WTC11 (cell line): ENCODE results near the gene ARHGEF25. TPM values are rescaled to one million over a fixed set of nuclear protein-coding genes. Genes with fewer than 3 reads are reported as not detected.

Source experiments
- ATAC-seq: fragments of 200-7000 bp; cut with Tn5 transposase; 2 replicates; pipeline ENCODE4 v1.10.0; 2021; ENCODE audit warnings: mild to moderate bottlenecking, moderate library complexity
- CTCF ChIA-PET: fragments of 300-600 bp; sonication (Branson Sonifier 250); formaldehyde crosslinking; loops from one replicate; lab custom pipeline; 2021; ENCODE audit warnings: antibody characterized with exemption; lab: Charles Lee
- POLR2A ChIA-PET: fragments of 350-600 bp; sonication (Branson Sonifier 250); formaldehyde crosslinking; loops from one replicate; lab custom pipeline; 2021; ENCODE audit warnings: antibody characterized with exemption; lab: Charles Lee
- DNase-seq: peaks from one replicate; pipeline ENCODE4 v3.0.0; 2021; ENCODE audit warnings: low spot score
- H3K27ac Mint-ChIP-seq: 2 replicates; pipeline ENCODE4 v1.8.0; 2021; ENCODE audit warnings: mixed read lengths
- H3K27me3 Mint-ChIP-seq: 2 replicates; pipeline ENCODE4 v1.8.0; 2021; ENCODE audit warnings: low read depth, mild to moderate bottlenecking, moderate library complexity, mixed read lengths
- H3K36me3 Mint-ChIP-seq: 2 replicates; pipeline ENCODE4 v1.8.0; 2021; ENCODE audit warnings: mixed read lengths
- H3K4me1 Mint-ChIP-seq: 2 replicates; pipeline ENCODE4 v1.8.0; 2022; ENCODE audit warnings: mixed read lengths
- H3K4me3 Mint-ChIP-seq: 2 replicates; pipeline ENCODE4 v1.8.0; 2021; ENCODE audit warnings: mild to moderate bottlenecking, moderate library complexity, mixed read lengths
- H3K9me3 Mint-ChIP-seq: 2 replicates; pipeline ENCODE4 v1.8.0; 2021; ENCODE audit warnings: mixed read lengths
- SP1 ChIP-seq: sonication (generic); formaldehyde crosslinking; conservative IDR thresholded peaks from 2 replicates; pipeline ENCODE4 v1.8.1; 2022; ENCODE audit warnings: missing genetic modification reagents
- TCF7 ChIP-seq: sonication (generic); formaldehyde crosslinking; IDR thresholded peaks from 2 replicates; pipeline ENCODE4 v1.8.0; 2022; ENCODE audit warnings: mild to moderate bottlenecking, low read depth, missing genetic modification reagents, moderate library complexity
- TEAD4 ChIP-seq: sonication (generic); formaldehyde crosslinking; IDR thresholded peaks from 2 replicates; pipeline ENCODE4 v1.8.0; 2022; ENCODE audit warnings: mild to moderate bottlenecking, missing genetic modification reagents
- USF2 ChIP-seq: sonication (generic); formaldehyde crosslinking; IDR thresholded peaks from 2 replicates; pipeline ENCODE4 v1.8.1; 2023; ENCODE audit warnings: mild to moderate bottlenecking, missing genetic modification reagents, moderate library complexity
- ZSCAN18 ChIP-seq: fragments of 250-450 bp; sonication (Bioruptor Pico); IDR thresholded peaks from 2 replicates; pipeline ENCODE4 v2.1.2; 2022; ENCODE audit warnings: mild to moderate bottlenecking, moderate library complexity
- total RNA-seq: library from RNA; stranded (reverse); gene quantifications from 3 replicates; pipeline ENCODE4 v1.2.3, GENCODE V29; 2021
- TF ChIP-seq, protein P1 (sequence below): sonication (generic); formaldehyde crosslinking; IDR thresholded peaks from 2 replicates; pipeline ENCODE4 v1.8.1; 2022; ENCODE audit warnings: low read depth, missing genetic modification reagents, borderline replicate concordance
- TF ChIP-seq, protein P2 (sequence below): sonication (generic); formaldehyde crosslinking; IDR thresholded peaks from 2 replicates; pipeline ENCODE4 v1.8.0; 2023; ENCODE audit warnings: mild to moderate bottlenecking, missing genetic modification reagents
- TF ChIP-seq, protein P3 (sequence below): sonication (generic); formaldehyde crosslinking; IDR thresholded peaks from 2 replicates; pipeline ENCODE4 v1.8.1; 2023; ENCODE audit warnings: mild to moderate bottlenecking, missing genetic modification reagents
- TF ChIP-seq, protein P4 (sequence below): sonication (generic); formaldehyde crosslinking; IDR thresholded peaks from 2 replicates; pipeline ENCODE4 v1.8.1; 2022; ENCODE audit warnings: mild to moderate bottlenecking, missing genetic modification reagents, moderate library complexity, borderline replicate concordance

The ARHGEF25 gene
- total RNA-seq, 1 experiment from 2014 or later, result 11.9 TPM

- TF ChIP-seq TCF7 (CRISPR knock-in tag) (no peak), ZSCAN18 (CRISPR knock-in tag) (no peak)
- TF ChIP-seq, protein P1, sequence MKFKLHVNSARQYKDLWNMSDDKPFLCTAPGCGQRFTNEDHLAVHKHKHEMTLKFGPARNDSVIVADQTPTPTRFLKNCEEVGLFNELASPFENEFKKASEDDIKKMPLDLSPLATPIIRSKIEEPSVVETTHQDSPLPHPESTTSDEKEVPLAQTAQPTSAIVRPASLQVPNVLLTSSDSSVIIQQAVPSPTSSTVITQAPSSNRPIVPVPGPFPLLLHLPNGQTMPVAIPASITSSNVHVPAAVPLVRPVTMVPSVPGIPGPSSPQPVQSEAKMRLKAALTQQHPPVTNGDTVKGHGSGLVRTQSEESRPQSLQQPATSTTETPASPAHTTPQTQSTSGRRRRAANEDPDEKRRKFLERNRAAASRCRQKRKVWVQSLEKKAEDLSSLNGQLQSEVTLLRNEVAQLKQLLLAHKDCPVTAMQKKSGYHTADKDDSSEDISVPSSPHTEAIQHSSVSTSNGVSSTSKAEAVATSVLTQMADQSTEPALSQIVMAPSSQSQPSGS (CRISPR knock-in tag), result no peak
- TF ChIP-seq, protein P2, sequence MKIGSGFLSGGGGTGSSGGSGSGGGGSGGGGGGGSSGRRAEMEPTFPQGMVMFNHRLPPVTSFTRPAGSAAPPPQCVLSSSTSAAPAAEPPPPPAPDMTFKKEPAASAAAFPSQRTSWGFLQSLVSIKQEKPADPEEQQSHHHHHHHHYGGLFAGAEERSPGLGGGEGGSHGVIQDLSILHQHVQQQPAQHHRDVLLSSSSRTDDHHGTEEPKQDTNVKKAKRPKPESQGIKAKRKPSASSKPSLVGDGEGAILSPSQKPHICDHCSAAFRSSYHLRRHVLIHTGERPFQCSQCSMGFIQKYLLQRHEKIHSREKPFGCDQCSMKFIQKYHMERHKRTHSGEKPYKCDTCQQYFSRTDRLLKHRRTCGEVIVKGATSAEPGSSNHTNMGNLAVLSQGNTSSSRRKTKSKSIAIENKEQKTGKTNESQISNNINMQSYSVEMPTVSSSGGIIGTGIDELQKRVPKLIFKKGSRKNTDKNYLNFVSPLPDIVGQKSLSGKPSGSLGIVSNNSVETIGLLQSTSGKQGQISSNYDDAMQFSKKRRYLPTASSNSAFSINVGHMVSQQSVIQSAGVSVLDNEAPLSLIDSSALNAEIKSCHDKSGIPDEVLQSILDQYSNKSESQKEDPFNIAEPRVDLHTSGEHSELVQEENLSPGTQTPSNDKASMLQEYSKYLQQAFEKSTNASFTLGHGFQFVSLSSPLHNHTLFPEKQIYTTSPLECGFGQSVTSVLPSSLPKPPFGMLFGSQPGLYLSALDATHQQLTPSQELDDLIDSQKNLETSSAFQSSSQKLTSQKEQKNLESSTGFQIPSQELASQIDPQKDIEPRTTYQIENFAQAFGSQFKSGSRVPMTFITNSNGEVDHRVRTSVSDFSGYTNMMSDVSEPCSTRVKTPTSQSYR (CRISPR knock-in tag), result no peak
- TF ChIP-seq, protein P3, sequence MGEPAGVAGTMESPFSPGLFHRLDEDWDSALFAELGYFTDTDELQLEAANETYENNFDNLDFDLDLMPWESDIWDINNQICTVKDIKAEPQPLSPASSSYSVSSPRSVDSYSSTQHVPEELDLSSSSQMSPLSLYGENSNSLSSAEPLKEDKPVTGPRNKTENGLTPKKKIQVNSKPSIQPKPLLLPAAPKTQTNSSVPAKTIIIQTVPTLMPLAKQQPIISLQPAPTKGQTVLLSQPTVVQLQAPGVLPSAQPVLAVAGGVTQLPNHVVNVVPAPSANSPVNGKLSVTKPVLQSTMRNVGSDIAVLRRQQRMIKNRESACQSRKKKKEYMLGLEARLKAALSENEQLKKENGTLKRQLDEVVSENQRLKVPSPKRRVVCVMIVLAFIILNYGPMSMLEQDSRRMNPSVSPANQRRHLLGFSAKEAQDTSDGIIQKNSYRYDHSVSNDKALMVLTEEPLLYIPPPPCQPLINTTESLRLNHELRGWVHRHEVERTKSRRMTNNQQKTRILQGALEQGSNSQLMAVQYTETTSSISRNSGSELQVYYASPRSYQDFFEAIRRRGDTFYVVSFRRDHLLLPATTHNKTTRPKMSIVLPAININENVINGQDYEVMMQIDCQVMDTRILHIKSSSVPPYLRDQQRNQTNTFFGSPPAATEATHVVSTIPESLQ (CRISPR knock-in tag), result no peak
Measured at GRCh38 chr12:57630891-57631433, 19.7 kb downstream of the ARHGEF25 start (continued).

- Mint-ChIP-seq H3K36me3 (no peaks in the 10 kb centered on the region), H3K9me3 (no peaks in the 10 kb centered on the region), H3K27me3 (peaks cover 88% of the 10 kb centered on the region), H3K27ac (no peak overlapping the region), H3K4me1 (peaks cover 21% of the 10 kb centered on the region), H3K4me3 (peak overlapping the region; percentile 74)
- POLR2A ChIA-PET, result no interaction called here
- ATAC-seq (no peak), DNase-seq (no peak)
- CTCF ChIA-PET, result interaction anchor here (1.0 to 3.2 kb wide), 8 partner anchors 11 to 125 kb away, joined by 3 to 23 read pairs (median 4); partner anchors contain the start of gene OS9
- TF ChIP-seq USF2 (no peak), SP1 (0 out of 2 replicates have a peak, but pooled peaks have one; percentile 22)
Measured at GRCh38 chr12:57631566-57632072, 20.4 kb downstream of the ARHGEF25 start.

GRCh38 chr12:57632073-57632957, 21.1 kb downstream of the ARHGEF25 start:
- ChIA-PET CTCF (interaction anchor here (0.5 to 4.0 kb wide), 31 partner anchors 7 to 1541 kb away, joined by 3 to 36 read pairs (median 5); partner anchors contain the start of genes ARHGEF25, CYP27B1, DTX3 and OS9), POLR2A (interaction anchor here (1.0 to 1.2 kb wide), 2 partner anchors 12 to 29 kb away, joined by 3 read pairs; no protein-coding TSS in a partner anchor)
- Mint-ChIP-seq H3K27ac (no peak overlapping the region), H3K9me3 (no peaks in the 10 kb centered on the region), H3K4me1 (peaks cover 16% of the 10 kb centered on the region), H3K36me3 (no peaks in the 10 kb centered on the region), H3K27me3 (peaks cover 83% of the 10 kb centered on the region), H3K4me3 (peak overlapping the region; percentile 74)
- TF ChIP-seq, protein P4, sequence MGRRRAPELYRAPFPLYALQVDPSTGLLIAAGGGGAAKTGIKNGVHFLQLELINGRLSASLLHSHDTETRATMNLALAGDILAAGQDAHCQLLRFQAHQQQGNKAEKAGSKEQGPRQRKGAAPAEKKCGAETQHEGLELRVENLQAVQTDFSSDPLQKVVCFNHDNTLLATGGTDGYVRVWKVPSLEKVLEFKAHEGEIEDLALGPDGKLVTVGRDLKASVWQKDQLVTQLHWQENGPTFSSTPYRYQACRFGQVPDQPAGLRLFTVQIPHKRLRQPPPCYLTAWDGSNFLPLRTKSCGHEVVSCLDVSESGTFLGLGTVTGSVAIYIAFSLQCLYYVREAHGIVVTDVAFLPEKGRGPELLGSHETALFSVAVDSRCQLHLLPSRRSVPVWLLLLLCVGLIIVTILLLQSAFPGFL (CRISPR knock-in tag), result no peak
- no peak for TF ChIP-seq TEAD4 (CRISPR knock-in tag)
- ATAC-seq (peak; percentile 35), DNase-seq (peak; percentile 51)
